ENCODE results near the gene FUT3. TPM values are rescaled to one million over a fixed set of nuclear protein-coding genes. Genes with fewer than 3 reads are reported as not detected.

FUT3 gene
- total RNA-seq, 1 donor from 2014 or later: not detected

DNA sequence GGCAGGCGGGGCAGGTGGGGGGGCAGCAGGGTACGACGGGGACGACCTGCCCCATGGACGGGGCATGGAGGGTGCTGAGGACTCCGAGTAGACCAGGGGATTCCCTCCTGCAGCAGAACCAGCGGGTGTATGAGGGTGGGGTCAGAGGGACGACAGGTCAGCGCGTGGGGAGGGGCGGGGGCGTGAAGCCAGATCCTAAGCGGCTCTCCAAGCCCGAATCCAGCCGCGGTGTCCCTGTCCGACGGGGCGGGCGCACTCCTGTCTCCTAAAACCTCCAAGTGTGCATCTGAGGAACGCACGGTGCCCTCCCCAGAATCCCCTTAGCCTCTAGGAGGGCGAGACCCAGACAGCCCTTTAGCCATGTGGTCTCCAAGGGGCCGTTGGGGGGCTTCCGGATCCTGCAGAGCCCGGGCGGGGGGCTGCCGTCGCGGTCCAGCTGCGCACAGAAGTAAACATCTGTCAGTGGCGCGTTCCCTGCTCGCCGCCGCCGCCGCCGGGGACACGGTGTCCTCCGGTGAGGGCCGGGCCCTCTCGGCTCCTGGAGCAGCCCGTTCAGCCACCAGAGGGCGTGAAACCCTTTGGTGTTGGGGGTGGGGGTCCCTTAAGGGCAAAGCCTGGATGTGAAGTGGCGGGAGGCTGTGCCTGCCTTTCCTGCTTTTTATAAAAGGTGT is 45.7 kb downstream of the FUT3 start:
- DNase-seq (ENCODE audit: low spot score in 2 of 2) (peak in 1 of 2 donors; percentile 72), FAIRE-seq (no peak)

DNA sequence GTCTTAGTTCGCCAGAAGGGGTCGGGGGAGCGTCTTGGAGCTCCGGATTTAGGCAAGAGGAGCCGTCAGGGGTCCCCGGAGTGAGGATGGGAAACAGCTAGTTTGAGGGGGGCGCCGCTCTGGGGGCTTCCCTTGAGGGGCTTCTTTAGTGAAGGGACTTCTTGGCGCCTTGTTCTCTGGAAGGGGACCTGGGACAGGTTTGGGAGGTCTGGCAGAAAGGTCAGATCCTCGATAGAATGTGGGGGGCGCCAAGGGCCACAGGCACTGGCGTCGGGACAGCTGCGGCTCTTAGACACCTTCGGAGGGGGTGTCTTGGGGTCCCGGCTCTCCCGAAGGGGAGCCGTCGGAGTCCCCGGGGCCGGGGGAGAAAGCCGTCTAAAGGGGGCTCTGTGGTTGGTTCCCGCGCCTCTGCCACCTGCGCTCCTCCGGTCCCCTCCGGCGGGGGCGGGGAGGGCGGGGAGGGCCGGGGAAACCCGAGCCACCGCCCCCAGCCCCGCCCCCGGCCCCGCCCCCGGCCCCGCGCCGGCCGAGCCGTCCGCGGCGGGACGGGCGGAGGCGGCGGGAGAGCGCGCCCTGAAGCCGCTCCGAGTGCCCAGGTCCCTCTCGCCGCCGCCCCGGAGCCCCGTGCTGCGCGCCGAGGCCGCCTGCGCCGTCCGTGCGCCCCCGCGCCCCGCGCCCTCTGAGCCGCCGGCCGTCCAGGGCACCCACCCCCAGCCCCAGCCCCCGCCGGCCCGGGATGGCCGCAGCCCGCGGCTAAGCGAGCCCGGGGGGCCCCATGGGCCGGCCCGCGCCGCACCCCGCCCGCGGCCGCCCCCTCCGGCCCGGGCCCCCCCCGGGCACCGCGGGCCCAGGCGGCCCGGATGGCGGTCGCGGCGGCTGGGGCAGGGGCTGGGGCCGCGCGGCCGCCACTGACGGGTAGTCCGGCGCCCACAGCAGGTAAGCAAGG is 46.5 kb downstream of the FUT3 start, which contains the start of gene NRTN:
TSS of gene NRTN (plus strand) at position 552 of the 946 bp plus-strand sequence. CDS start 19,099 bp downstream, outside the sequence.
- no peak for FAIRE-seq
- no peak for DNase-seq (ENCODE audit: low spot score in 2 of 2)

DNA sequence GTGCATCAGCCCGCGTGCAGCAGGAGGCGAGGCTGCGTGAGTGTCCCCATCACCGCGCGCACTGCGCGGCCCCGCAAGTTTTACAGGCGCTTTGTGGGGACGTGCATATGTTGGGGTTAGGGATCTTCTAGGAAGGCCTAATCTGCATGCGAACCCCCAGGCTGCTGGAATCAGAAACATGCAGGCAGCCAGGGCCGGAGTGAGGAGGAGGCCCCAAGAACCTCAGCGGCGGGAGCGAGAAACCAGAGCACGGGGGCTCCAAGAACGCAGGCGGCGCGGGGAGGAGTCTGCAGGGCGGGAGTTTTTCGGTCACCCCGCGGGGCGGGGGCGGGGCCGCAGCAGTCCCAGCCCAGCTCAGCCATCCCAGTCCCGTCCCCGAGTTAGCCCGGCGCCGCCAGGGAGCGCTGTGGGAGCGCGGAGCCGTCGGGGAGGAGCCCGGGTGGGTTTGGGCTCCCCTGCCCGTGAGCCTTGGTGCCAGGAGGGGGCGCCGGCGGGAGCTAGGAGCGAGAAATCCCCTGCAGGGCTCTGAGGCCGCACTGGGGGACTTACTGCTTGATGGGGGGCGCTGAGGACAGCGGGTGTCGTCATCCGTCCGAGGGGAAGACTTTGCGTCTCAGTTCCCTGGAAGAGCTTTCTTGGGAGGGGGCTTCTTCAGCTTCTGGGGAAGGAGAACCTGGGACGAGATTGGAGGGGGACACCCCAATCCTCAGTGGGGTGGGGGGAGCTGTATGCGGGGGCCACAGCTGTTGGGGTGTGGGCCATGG is 47.3 kb downstream of the FUT3 start:
- DNase-seq (ENCODE audit: low spot score in 2 of 2) (peak; percentile 84 to 89), FAIRE-seq (no peak)

DNA sequence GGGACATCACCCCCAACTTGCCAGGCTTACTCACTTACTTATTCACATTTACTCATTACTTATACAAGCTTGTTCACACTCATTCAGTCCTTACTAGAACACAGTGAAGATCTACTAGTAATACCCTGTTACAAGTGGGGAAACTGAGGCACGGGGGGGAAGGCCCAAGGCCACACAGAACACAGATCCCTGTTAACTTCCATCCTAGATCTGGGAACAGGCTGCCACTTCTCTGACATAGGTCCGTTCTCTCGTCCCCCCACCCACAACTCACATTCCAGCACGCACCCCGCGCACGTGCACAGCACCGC is 47.9 kb downstream of the FUT3 start:
- DNase-seq (ENCODE audit: low spot score in 2 of 2) (no peak), FAIRE-seq (no peak)

DNA sequence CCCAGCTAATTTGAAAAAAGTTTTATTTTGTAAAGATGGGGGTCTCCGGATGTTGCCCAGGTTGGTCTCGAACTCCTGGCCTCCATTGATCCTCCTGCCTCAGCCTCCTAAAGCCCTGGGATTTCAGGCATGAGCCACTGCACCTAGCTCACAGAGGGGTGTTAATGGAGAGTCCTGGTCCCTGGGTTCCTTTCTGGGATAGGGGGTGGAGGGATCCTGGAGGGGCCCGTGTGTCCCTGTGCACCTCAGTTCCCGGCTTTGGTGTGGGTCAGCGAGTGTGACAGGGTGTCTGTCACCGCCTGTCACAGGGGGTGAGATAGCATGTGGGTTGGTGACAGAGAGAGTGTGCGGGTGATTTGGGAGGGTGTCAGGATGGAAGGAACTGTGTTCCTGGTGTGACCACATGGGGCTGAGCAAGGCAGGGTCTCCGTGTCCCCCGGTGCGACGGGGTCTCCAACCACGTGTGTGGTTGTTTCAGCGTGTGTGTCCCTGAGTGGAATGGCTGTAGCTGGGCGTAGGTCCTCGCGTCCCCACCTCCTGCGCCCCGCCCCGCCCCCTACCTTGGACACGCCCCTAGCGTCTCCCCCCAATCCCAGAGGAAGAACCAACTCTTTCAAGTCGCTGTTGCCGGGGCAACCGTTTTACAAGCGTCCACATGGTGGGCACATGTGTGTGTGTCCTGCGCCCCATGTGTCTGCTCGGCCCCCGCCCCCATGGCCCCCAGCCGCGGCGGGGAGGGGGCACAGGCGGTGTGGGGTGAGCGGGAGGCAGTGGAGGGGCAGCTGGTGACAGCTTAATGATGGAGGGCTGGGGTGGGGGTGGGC is 49.2 kb downstream of the FUT3 start:
- DNase-seq (ENCODE audit: low spot score in 2 of 2): no peak
- FAIRE-seq: no peak

DNA sequence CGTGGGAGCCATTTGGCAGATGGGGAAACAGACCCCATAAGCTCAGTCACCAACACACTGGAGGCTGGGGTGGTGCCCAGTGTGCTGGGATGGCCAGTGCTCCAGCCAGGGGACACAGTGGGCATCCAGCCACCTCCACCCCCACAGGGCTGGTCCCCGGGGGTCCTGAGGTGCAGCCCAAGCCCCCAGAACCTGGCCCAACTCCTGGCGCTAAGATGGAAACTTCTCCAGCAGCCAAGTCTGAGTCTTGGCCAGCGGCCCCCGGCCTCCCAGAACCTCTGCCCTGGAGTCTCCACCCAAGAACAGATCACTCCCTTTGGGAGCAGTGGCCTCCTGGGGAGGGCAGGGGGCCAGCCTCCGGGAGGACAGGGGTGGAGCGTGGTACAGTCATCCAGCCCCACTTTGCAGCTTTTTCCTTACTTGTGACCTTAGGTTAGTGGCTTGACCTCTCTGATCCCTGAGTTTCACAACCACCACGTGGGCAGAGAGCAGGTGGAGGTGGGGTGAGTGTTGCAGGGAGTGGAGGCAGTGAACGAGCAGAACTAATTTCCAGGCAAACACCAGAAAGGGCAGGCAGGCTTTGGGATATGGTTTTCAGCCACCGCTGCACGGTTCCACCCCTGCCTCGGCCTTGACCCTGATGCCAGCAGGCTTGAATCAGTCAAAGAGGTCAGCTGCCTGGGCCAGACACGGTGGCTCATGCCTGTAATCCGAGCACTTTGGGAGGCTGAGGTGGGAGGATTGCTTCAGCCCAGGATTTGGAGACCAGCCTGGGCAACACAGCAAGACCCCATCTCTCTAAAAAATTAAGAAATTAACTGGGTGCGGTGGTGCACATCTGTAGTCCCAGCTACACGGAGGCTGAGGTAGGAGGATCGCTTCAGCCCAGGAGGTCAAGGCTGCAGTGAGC is 50.6 kb downstream of the FUT3 start:
- DNase-seq (ENCODE audit: low spot score in 2 of 2): no peak
- no peak for FAIRE-seq

DNA sequence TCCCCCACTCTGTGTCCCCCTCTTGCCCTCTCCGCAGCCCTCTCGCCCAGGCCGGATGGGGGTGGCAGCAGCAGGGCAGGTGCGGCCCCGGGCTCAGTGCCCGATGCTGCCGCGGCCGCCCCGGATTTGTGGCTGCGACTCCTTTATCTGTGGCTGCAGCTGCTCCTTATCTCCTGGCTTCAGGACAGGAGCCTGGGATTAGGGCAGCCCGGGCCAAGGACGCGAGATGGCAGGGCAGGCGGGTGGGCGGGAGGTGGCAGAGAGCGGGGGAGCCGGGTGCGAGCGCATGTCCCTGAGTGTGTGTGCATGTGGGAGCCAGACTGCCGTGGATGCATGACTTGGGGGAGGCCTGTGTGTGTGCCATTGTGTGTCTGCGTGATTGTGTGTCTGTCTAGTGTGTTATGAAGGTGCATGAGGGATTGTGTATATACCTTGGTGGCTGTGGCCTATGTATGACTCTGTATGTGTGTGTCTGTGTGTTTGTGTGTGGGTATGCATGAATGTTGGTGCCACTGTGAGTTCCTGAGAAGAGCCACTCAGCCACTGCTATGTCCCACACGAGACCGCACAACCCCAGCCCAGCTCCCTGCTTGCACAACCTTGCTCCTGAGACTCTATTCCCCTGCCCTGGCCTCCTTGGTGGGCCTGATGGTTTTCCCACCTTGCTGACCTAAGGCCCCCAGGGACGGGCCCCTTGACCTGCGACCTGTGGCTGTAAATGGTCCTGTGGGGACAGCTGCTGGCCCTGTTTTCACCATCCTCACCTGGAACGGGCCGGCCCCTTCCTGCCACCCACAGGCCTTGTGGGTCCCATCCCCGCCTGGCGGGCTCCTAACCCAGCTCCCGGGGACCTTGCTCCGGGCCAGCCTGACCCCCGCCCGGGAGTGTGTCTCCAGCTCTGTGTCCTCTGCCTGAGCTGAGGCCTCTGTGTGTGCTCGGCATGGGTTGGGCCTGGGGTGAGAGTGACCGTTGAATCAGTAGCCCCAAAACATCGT is 51.7 kb downstream of the FUT3 start:
- FAIRE-seq (no peak), DNase-seq (ENCODE audit: low spot score in 2 of 2) (no peak)

DNA sequence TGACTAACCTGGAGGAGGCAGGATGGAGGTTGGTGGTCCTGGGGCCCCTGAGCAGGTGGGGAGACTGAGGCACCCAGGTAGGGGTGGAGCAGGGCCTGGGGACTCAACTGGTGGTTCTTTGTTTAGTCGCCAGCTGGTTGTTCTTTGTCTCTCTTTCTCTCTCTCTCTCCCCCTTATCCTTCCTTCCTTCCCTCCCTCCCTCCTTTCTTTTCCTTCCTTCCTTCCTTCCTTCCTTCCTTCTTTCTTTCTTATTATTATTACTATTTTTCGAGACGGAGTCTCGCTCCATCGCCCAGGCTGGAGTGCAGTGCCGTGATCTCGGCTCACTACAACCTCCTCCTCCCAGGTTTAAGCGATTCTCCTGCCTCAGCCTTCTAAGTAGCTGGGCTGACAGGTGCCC is 53.0 kb downstream of the FUT3 start:
- DNase-seq (ENCODE audit: low spot score in 2 of 2): no peak
- no peak for FAIRE-seq

DNA sequence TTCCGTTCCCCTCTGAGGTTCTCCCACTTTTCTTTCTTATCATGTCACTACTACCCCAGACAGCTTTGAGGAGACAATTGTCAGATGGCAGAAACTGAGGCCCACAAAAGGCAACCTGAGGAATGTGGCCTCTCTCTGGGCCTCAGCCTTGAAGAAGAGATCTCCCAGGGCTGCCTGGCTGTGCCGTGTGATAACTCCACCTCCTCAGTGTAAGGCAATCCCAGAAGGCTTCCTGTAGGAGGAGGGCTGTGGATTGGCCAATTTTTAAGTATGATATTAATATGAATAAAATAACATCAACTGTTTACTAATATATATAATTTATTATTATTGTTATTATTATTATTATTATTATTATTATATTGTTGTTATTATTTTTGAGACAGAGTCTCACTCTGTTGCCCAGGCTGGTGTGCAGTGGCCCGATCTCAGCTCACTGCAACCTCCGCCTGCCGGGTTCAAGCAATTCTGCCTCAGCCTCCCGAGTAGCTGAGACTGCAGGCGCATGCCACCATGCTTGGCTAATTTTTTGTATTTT is 55.8 kb downstream of the FUT3 start:
- FAIRE-seq: no peak
- no peak for DNase-seq (ENCODE audit: low spot score in 2 of 2)

DNA sequence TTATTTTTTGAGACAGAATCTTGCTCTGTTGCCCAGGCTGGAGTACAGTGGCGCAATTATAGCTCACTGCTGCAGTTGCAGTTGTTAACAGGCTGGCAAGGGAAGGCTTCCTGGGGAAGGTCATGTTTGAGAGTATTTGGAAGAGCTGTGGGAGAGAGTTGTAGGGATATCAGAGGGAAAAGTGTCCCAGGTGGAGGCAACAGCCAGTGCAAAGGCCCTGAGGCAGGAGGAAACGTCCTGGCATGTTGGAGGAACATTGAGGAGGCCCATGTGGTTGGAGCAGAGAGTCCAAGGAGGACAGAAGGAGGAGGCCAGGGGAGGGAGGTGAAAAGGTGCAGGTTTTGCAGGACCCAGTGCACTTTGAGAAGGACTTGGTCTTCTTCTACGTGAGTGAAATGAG is 58.1 kb downstream of the FUT3 start:
- DNase-seq (ENCODE audit: low spot score in 2 of 2): no peak
- no peak for FAIRE-seq

Other genes starting within 250 kb of the FUT3 start
- 37.9 TPM for gene SAFB2, start 228.7 kb downstream of the FUT3 start, total RNA-seq
- gene SAFB, start 228.4 kb downstream of the FUT3 start, total RNA-seq: 86.4 TPM
- gene MICOS13, start 170.9 kb downstream of the FUT3 start, total RNA-seq: 15.1 TPM
- 27.3 TPM for gene HSD11B1L, start 170.4 kb downstream of the FUT3 start, total RNA-seq
- 262 TPM for gene RPL36, start 161.2 kb downstream of the FUT3 start, total RNA-seq
- 39.9 TPM for gene LONP1, start 131.3 kb downstream of the FUT3 start, total RNA-seq
- 0.41 TPM for gene CATSPERD, start 130.8 kb downstream of the FUT3 start, total RNA-seq
- 0.41 TPM for gene PRR22, start 66.7 kb downstream of the FUT3 start, total RNA-seq
- gene DUS3L, start 60.3 kb downstream of the FUT3 start, total RNA-seq: 13.9 TPM
- not detected for gene NRTN, start 46.4 kb downstream of the FUT3 start, total RNA-seq
- not detected for gene FUT6, start 11.7 kb downstream of the FUT3 start, total RNA-seq
- not detected for gene FUT5, start 19.1 kb upstream of the FUT3 start, total RNA-seq
- 97.8 TPM for gene NDUFA11, start 52.3 kb upstream of the FUT3 start, total RNA-seq
- 3.7 TPM for gene VMAC, start 53.4 kb upstream of the FUT3 start, total RNA-seq
- 2.4 TPM for gene CAPS, start 62.8 kb upstream of the FUT3 start, total RNA-seq
- gene RANBP3, start 126.7 kb upstream of the FUT3 start, total RNA-seq: 41.6 TPM